NK-92 (cell line): ENCODE data around the gene BNIP1.

Source experiments
- DNase-seq: peaks from one replicate; lab custom pipeline; 2025; ENCODE audit not compliant: unreplicated experiment; lab: John Stamatoyannopoulos, UW

The BNIP1 gene

GRCh38 chr5:173208296-173208695 is 64.0 kb downstream of the BNIP1 start:
- no peak for DNase-seq

DNA sequence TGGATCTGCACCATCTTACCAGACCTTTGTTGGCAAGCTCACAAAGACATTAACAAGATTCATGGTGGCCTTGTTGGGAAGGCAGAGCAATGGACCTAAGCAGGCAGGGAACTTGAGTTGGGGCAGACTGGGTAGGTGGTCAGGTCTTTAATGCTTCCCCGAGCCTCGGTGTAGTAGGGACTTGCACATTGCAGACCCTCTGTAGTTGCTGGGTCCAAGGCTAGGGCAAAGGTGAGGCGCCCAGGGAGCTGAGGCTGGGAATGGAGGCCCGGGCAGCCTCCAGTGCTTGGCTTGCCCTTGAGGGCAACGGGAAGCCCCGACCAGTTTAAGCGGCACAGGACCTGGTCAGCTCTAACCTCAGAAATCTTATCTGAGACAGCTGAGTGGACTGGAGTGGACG is 66.5 kb downstream of the BNIP1 start:
- DNase-seq: no peak

DNA sequence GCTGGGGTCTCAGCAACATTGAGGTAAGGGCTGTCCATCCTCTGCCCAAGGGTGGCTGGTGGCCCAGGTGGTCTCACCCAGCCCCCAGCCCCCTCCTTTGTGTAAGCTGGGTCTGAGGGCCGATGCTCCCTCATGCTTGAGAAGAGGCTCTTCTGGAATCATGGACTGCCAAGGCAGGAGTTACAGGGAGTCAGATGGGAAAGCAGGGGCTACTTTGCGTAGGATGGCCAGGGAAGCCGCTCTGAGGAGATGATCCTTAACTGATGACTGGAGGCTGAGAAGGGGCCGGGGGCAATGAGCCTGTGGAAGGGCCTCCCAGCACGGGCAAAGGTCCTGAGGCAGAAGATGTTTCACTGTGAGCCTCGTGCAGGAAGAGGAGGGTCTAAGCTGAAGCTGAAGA is 67.0 kb downstream of the BNIP1 start:
- no peak for DNase-seq

GRCh38 chr5:173213236-173213933 is 69.1 kb downstream of the BNIP1 start:
- no peak for DNase-seq
